Tibial nerve (tissue), 4 donors: ENCODE measurements around the gene FMO5.

ENCODE experiments used
- EP300 ChIP-seq, 2 donors: sonication (generic); formaldehyde crosslinking; IDR thresholded peaks; one replicate each; pipeline ENCODE4 v1.6.1; 2017; ENCODE audit warnings: antibody characterized with exemption in 2 of 2, mild to moderate bottlenecking in 1 of 2
- POLR2A ChIP-seq, 2 donors: fragments of 450-650 bp; IDR thresholded peaks; one replicate each; pipeline ENCODE4 v1.6.1; 2017; ENCODE audit warnings: antibody characterized with exemption in 2 of 2, mild to moderate bottlenecking in 2 of 2, moderate library complexity in 2 of 2
- TF ChIP-seq, protein P1 (sequence below), 5 experiments: fragments of 200-600 bp in 3 of 5; fragments of 450-650 bp in 2 of 5; sonication (generic) in 3 of 5; IDR thresholded peaks; one replicate each; pipeline ENCODE4 v1.5.1; 2016 to 2019; ENCODE audit warnings: antibody characterized with exemption in 5 of 5, mild to moderate bottlenecking in 3 of 5, moderate library complexity in 2 of 5

DNA sequence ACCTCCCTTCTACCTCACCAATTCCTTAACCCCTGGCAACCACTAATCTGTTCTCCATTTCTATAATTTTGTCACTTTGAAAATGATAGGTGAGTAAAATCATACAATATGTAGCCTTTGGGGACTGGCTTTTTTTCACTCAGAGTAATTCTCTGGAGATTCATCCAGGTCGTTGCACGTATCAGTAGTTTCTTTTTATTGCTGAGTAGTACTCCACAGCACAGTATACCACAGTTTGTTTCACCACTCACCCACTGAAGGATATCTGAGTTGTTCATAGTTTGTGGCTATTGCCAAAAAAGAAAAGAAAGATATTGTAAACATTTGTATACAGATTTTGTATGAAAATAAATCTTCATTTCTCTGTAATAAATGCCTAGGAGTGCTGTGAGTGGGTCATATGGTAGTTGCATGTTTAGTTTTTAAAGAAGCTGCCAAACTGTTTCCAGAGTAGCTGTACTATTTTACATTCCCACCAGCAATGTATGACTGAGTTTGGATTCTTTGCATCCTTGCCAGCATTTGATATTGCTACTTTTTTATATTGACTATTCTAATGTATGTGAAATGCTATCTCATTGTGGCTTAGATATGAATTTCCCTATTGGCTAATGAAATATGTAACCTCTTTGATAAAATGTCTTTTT is 21.0 kb upstream of the FMO5 start:
- TF ChIP-seq, protein P1, sequence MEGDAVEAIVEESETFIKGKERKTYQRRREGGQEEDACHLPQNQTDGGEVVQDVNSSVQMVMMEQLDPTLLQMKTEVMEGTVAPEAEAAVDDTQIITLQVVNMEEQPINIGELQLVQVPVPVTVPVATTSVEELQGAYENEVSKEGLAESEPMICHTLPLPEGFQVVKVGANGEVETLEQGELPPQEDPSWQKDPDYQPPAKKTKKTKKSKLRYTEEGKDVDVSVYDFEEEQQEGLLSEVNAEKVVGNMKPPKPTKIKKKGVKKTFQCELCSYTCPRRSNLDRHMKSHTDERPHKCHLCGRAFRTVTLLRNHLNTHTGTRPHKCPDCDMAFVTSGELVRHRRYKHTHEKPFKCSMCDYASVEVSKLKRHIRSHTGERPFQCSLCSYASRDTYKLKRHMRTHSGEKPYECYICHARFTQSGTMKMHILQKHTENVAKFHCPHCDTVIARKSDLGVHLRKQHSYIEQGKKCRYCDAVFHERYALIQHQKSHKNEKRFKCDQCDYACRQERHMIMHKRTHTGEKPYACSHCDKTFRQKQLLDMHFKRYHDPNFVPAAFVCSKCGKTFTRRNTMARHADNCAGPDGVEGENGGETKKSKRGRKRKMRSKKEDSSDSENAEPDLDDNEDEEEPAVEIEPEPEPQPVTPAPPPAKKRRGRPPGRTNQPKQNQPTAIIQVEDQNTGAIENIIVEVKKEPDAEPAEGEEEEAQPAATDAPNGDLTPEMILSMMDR (IDR thresholded peaks at IDR 0.05), result no peak
- no peak for TF ChIP-seq POLR2A (IDR thresholded peaks at IDR 0.05)
- TF ChIP-seq EP300 (IDR thresholded peaks at IDR 0.05), result no peak
